Measurements from ENCODE around the gene SPTA1.

DNA sequence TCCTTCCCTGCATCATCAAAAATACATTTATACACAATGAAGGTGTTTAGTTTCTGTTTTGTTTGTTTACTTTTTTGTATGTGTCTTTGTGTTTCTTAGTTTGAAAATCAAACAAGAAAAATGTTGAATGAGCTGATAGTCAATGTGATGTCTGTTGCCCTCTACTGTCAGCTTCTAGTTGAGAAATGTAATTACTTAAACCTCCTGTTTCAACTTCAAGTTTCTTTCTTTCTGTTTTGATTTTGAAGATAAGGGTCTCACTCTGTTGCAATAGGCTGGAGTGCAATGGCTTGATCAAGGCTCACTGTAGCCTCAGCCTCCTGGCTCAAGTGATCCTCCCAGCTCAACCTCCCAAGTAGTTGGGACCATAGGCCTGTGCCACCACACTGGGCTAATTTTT, 37.5 kb downstream of the SPTA1 start:
- no peak for TF ChIP-seq CTCF (IDR thresholded peaks at IDR 0.05; ENCODE audit: low read depth, low read length, poor library complexity, severe bottlenecking)
- TF ChIP-seq EZH2phosphoT487 (IDR thresholded peaks at IDR 0.05; ENCODE audit: borderline replicate concordance, low read length): no peak
